Endothelial cell of umbilical vein (primary cell): Measurements from ENCODE around the gene CMIP. TPM values are rescaled to one million over a fixed set of nuclear protein-coding genes. Genes with fewer than 3 reads are reported as not detected.

Experiments
- BruUV-seq: library from RNA; stranded (reverse); fragments of 400-500 nt; replicated peaks from 2 replicates; lab custom pipeline; 2021; lab: Mats Ljungman, UMichigan
- CTCF ChIA-PET: fragments of 300-600, 350-600 bp; sonication (Branson Sonifier 250); formaldehyde crosslinking; loops from one replicate; lab custom pipeline; 2021; ENCODE audit warnings: antibody characterized with exemption, inconsistent platforms; lab: Charles Lee
- POLR2A ChIA-PET: fragments of 300-600, 350-600 bp; sonication (Branson Sonifier 250); formaldehyde crosslinking; loops from one replicate; lab custom pipeline; 2021; ENCODE audit warnings: antibody characterized with exemption, inconsistent platforms; lab: Charles Lee
- DNase-seq: peaks from one replicate; pipeline ENCODE4 v3.0.0-alpha.2; 2011; ENCODE audit warnings: low read depth, low spot score
- FAIRE-seq: peaks from 2 replicates; lab custom pipeline; 2011; peaks lifted over from hg19 to GRCh38; lab: Jason Lieb, UNC
- H2AFZ ChIP-seq: 2 replicates; pipeline ENCODE4 v1.6.0; 2012; ENCODE audit warnings: low read depth, low read length, control low read depth, inconsistent platforms
- H3K27ac ChIP-seq: 2 replicates; pipeline ENCODE4 v1.5.1; 2011; ENCODE audit warnings: low read depth, mild to moderate bottlenecking, control low read depth, low read length, moderate library complexity; ENCODE audit not compliant: insufficient read depth
- H3K27me3 ChIP-seq, 2 experiments: 2 replicates each; pipeline versions ENCODE4 v1.6.0 to v1.6.1; 2011; ENCODE audit warnings: low read length in 2 of 2, mixed read lengths in 1 of 2; ENCODE audit not compliant: control insufficient read depth in 2 of 2, insufficient read depth in 2 of 2
- H3K36me3 ChIP-seq, 2 experiments: 2 replicates in 1 of 2; 3 replicates in 1 of 2; pipeline ENCODE4 v1.5.1; 2011; ENCODE audit warnings: low read length in 2 of 2, mild to moderate bottlenecking in 1 of 2, moderate library complexity in 1 of 2; ENCODE audit not compliant: control insufficient read depth in 2 of 2, insufficient read depth in 2 of 2; ENCODE audit errors: extremely low read depth in 1 of 2
- H3K4me1 ChIP-seq: 3 replicates; pipeline ENCODE4 v1.5.1; 2011; ENCODE audit warnings: mild to moderate bottlenecking, low read length; ENCODE audit not compliant: control insufficient read depth, insufficient read depth; ENCODE audit errors: extremely low read depth
- H3K4me2 ChIP-seq: 2 replicates; pipeline ENCODE4 v1.6.1; 2011; ENCODE audit warnings: low read length, control low read depth, mixed read lengths; ENCODE audit not compliant: insufficient read depth
- H3K4me3 ChIP-seq, 3 experiments: fragments of 200-600 bp in 1 of 3; sonication (generic), shearing (Covaris generic) in 1 of 3; replicated peaks in 1 of 3; 2 replicates each; pipeline ENCODE4 v1.5.1; 2011 to 2016; ENCODE audit warnings: control low read depth in 3 of 3, low read length in 3 of 3, mild to moderate bottlenecking in 2 of 3, inconsistent platforms in 1 of 3, low read depth in 1 of 3, moderate library complexity in 1 of 3; ENCODE audit not compliant: insufficient read depth in 1 of 3
- H3K79me2 ChIP-seq: 2 replicates; pipeline ENCODE4 v1.6.0; 2012; ENCODE audit warnings: low read length, inconsistent platforms; ENCODE audit not compliant: control insufficient read depth, insufficient read depth
- H3K9ac ChIP-seq: replicated peaks from 2 replicates; pipeline ENCODE3; 2011; ENCODE audit warnings: low read length, control low read depth; ENCODE audit not compliant: insufficient read depth; ENCODE audit errors: extremely low read depth
- H3K9me1 ChIP-seq: replicated peaks from 3 replicates; pipeline ENCODE4 v1.6.0; 2011; ENCODE audit warnings: mild to moderate bottlenecking, low read length; ENCODE audit not compliant: control insufficient read depth, insufficient read depth; ENCODE audit errors: extremely low read depth
- H3K9me3 ChIP-seq: replicated peaks from 2 replicates; pipeline ENCODE4 v1.5.1; 2012; ENCODE audit warnings: low read length, inconsistent platforms; ENCODE audit not compliant: control insufficient read depth, insufficient read depth
- H4K20me1 ChIP-seq: replicated peaks from 2 replicates; pipeline ENCODE3; 2011; ENCODE audit warnings: mild to moderate bottlenecking, low read length; ENCODE audit not compliant: control insufficient read depth, insufficient read depth; ENCODE audit errors: extremely low read depth
- CTCF ChIP-seq, 2 donors: IDR thresholded peaks; 1 replicate in 1 of 2; 2 replicates in 1 of 2; pipeline ENCODE4 v1.5.1; 2011; ENCODE audit warnings: low read length in 2 of 2, mild to moderate bottlenecking in 2 of 2, moderate library complexity in 2 of 2, control low read depth in 1 of 2, inconsistent platforms in 1 of 2, low read depth in 1 of 2; ENCODE audit not compliant: insufficient read depth in 1 of 2; ENCODE audit errors: extremely low read depth in 1 of 2
- EZH2 ChIP-seq: IDR thresholded peaks from 2 replicates; pipeline ENCODE4 v1.6.1; 2012; ENCODE audit warnings: borderline replicate concordance, low read depth, mild to moderate bottlenecking, moderate library complexity, low read length, inconsistent platforms; ENCODE audit not compliant: severe bottlenecking
- FOS ChIP-seq: IDR thresholded peaks from 2 replicates; pipeline ENCODE4 v1.6.1; 2011; ENCODE audit warnings: mild to moderate bottlenecking, low read length, moderate library complexity, borderline replicate concordance; ENCODE audit not compliant: insufficient read depth
- GATA2 ChIP-seq: IDR thresholded peaks from 2 replicates; pipeline ENCODE4 v1.7.0; 2011; ENCODE audit warnings: low read depth, mild to moderate bottlenecking, moderate library complexity, mixed read lengths, low read length; ENCODE audit not compliant: insufficient read length, insufficient read depth
- JUN ChIP-seq: IDR thresholded peaks from 2 replicates; pipeline ENCODE4 v1.6.1; 2011; ENCODE audit warnings: borderline replicate concordance, low read depth; ENCODE audit not compliant: insufficient read length, insufficient read depth
- MAX ChIP-seq: IDR thresholded peaks from 2 replicates; pipeline ENCODE4 v1.6.1; 2011; ENCODE audit not compliant: insufficient read depth, insufficient read length
- MYC ChIP-seq: IDR thresholded peaks from one replicate; pipeline ENCODE4 v1.6.1; 2011; ENCODE audit warnings: mild to moderate bottlenecking, low read depth, low read length
- POLR2A ChIP-seq: IDR thresholded peaks from 2 replicates; pipeline ENCODE4 v1.6.1; 2012; ENCODE audit warnings: low read depth, mild to moderate bottlenecking, control low read depth, low read length
- POLR2AphosphoS5 ChIP-seq: IDR thresholded peaks from 2 replicates; pipeline ENCODE4 v1.6.1; 2012; ENCODE audit warnings: low read depth, mild to moderate bottlenecking, control low read depth, low read length, moderate library complexity; ENCODE audit not compliant: insufficient read depth
- dilution Hi-C: fragments of 300-500 bp; cut with MboI; formaldehyde crosslinking; loops from one replicate; pipeline ENCODE4 v1.15.0; 2019; ENCODE audit warnings: low sequenced_read_pairs; ENCODE audit not compliant: extremely low pct_ligation_motif_present
- intact Hi-C: fragments of 100-400 bp; cut with micrococcal nuclease; formaldehyde crosslinking; loops from one replicate; pipeline ENCODE4 v1.10.0; 2022
- polyA plus RNA-seq, 4 experiments: library from polyadenylated mRNA; depleted of rRNA in 3 of 4; stranded (reverse) in 3 of 4; unstranded in 1 of 4; fragments of >200 nt; gene quantifications; 2 replicates each; pipeline versions ENCODE4 v1.2.1 to v1.2.3, GENCODE V29; 2011 to 2012; ENCODE audit warnings: missing spikeins in 1 of 4
- total RNA-seq: library from RNA; stranded (reverse); gene quantifications from 2 replicates; pipeline ENCODE4 v1.2.3, GENCODE V29; 2021

CMIP gene
- total and polyA plus RNA-seq, 2 donors (not counting 3 experiments of a cell fraction or from before 2014, with no cell fraction given): 29.0 to 101 TPM

GRCh38 chr16:81684242-81684837 is 239.7 kb downstream of the CMIP start:
- H3K79me2 ChIP-seq: peaks cover 3% of the 10 kb centered on the region
- no peak for DNase-seq
- no peak overlapping the region for H3K9ac ChIP-seq
- H3K27ac ChIP-seq: peak overlapping the region; percentile 95
- no peak overlapping the region for H3K4me3 ChIP-seq
- H3K27me3 ChIP-seq: no peaks in the 10 kb centered on the region
- H2AFZ ChIP-seq: no peak overlapping the region
- TF ChIP-seq EZH2 (no peak), JUN (no peak), GATA2 (no peak), MAX (no peak), MYC (no peak), POLR2AphosphoS5 (no peak), POLR2A (no peak), CTCF (IDR thresholded peaks at IDR 0.05; ENCODE audit: extremely low read depth in 1 of 2, insufficient read depth in 1 of 2, low read depth in 1 of 2, low read length in 2 of 2) (no peak), FOS (no peak)
- no peak for FAIRE-seq
- H3K9me3 ChIP-seq: no peaks in the 10 kb centered on the region
- POLR2A ChIA-PET: no interaction called here
- peaks cover 29% of the 10 kb centered on the region for H3K4me1 ChIP-seq
- dilution Hi-C loops (no loop called here), intact Hi-C loops (no loop called here)
- BruUV-seq: no TSS peak
- H4K20me1 ChIP-seq: no peaks in the 10 kb centered on the region
- CTCF ChIA-PET: interaction anchor here (0.8 kb wide), 1 partner anchor 13 kb away, joined by 3 read pairs; no protein-coding TSS in a partner anchor
- no peaks in the 10 kb centered on the region for H3K9me1 ChIP-seq
- H3K36me3 ChIP-seq: peaks cover 0 to 16% of the 10 kb centered on the region in 2 experiments
- H3K4me2 ChIP-seq: no peak overlapping the region
